ENCODE results near the gene SERPING1. TPM values are rescaled to one million over a fixed set of nuclear protein-coding genes. Genes with fewer than 3 reads are reported as not detected.

SERPING1 gene
- total and polyA plus RNA-seq, 2 donors from 2014 or later = 361 to 785 TPM

DNA sequence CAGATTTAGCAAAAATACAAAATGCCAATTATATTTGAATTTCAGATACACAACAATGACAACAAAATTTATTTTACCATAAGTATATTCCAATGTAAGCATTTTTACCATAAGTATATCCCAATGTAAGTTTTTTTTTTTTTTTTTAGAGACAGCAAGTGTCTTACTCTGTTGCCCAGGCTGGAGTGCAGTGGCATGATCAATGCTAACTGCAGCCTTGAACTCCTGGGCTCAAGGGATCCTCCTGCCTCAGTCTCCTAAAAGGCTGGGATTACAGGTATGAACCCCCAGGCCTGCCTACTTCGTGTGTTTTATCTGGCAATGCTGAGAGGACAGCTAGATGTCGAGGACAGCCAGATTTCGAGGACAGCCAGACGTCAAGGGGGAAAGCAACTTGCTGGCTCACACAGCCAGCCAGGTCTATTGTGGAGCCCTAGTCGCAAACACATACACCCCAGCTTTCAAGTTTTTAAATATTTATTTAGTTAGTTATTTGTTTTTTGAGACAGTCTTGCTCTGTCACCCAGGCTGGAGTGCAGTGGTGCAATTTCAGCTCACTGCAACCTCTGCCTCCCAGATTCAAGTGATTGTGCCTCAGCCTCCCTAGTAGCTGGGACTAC lies 1.1 kb upstream of the SERPING1 start:
- TF ChIP-seq, protein P1, sequence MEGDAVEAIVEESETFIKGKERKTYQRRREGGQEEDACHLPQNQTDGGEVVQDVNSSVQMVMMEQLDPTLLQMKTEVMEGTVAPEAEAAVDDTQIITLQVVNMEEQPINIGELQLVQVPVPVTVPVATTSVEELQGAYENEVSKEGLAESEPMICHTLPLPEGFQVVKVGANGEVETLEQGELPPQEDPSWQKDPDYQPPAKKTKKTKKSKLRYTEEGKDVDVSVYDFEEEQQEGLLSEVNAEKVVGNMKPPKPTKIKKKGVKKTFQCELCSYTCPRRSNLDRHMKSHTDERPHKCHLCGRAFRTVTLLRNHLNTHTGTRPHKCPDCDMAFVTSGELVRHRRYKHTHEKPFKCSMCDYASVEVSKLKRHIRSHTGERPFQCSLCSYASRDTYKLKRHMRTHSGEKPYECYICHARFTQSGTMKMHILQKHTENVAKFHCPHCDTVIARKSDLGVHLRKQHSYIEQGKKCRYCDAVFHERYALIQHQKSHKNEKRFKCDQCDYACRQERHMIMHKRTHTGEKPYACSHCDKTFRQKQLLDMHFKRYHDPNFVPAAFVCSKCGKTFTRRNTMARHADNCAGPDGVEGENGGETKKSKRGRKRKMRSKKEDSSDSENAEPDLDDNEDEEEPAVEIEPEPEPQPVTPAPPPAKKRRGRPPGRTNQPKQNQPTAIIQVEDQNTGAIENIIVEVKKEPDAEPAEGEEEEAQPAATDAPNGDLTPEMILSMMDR (IDR thresholded peaks at IDR 0.05; ENCODE audit: borderline replicate concordance, extremely low read depth, insufficient read depth) = no peak
- H3K27ac ChIP-seq (ENCODE audit: low read depth in 2 of 2, low read length in 2 of 2) = no peak overlapping the region
- peaks cover 0 to 6% (median 3%) of the 10 kb centered on the region in 3 donors for H3K4me1 ChIP-seq (ENCODE audit: control insufficient read depth in 2 of 3, insufficient read depth in 2 of 3, low read depth in 1 of 3, low read length in 3 of 3)
- DNase-seq (no peak), FAIRE-seq (no peak)
- H3K4me3 ChIP-seq (ENCODE audit: low read length in 3 of 3) = no peak overlapping the region
- H3K27me3 ChIP-seq (ENCODE audit: control insufficient read depth, insufficient read depth, low read length) = no peaks in the 10 kb centered on the region
- intact Hi-C loops (cut with DNase I) = no loop called here
- no peak overlapping the region for H3K9ac ChIP-seq (ENCODE audit: low read length in 3 of 3)
- H3K36me3 ChIP-seq (ENCODE audit: control insufficient read depth in 2 of 3, insufficient read depth in 3 of 3, low read length in 3 of 3) = no peaks in the 10 kb centered on the region
- H3K9me3 ChIP-seq (ENCODE audit: control insufficient read depth in 2 of 3, insufficient read depth in 1 of 3, low read length in 3 of 3) = no peaks in the 10 kb centered on the region

DNA sequence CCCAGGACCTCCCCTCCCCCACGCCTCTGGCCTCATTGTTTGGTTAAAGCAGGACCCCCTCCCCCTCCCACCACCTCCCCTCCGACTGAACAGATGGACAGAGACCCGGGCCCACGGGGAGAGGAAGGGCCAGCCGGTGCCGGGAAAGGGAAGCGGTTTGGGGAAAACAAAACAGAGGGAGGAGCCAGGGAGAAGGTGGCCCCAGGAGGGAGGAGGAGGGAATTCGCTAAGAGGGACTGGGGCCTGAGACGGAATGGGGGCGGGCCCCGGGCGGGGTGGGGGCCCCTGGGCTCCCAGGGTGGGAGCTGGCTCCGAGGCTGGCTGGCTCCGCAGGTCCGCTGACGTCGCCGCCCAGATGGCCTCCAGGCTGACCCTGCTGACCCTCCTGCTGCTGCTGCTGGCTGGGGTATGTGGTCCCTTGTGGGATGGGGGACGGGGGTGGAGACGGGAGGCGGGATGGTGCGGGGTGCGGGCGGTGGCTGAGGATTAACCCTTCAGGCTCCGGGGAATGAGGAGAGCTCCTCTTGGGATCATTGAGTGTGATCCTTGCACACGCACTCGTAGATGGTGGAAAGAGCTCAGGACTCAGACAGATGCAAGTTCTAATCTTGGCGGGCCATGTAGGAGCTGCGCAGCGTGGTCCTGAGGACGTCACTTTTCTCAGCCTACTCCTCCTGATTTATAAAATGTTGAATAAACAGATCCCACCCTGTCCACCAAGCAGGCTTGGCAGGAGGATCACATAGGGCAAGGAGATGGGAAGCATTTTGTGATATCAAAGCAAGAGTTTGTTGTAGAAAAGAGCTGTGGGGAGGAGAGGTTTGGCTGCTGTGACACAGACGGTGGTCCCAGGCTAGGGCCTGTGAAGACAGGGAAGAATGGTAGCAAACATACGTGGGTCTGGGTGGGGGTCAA lies 688 bp downstream of the SERPING1 start:
- intact Hi-C loops (cut with DNase I) = no loop called here
- peak overlapping the region; percentile 68 to 81 (median 70) for H3K4me3 ChIP-seq (ENCODE audit: low read length in 3 of 3)
- no peaks in the 10 kb centered on the region for H3K9me3 ChIP-seq (ENCODE audit: control insufficient read depth in 2 of 3, insufficient read depth in 1 of 3, low read length in 3 of 3)
- peaks cover 0 to 4% (median 0%) of the 10 kb centered on the region in 3 donors for H3K36me3 ChIP-seq (ENCODE audit: control insufficient read depth in 2 of 3, insufficient read depth in 3 of 3, low read length in 3 of 3)
- peaks cover 0 to 6% (median 3%) of the 10 kb centered on the region in 3 donors for H3K4me1 ChIP-seq (ENCODE audit: control insufficient read depth in 2 of 3, insufficient read depth in 2 of 3, low read depth in 1 of 3, low read length in 3 of 3)
- no peaks in the 10 kb centered on the region for H3K27me3 ChIP-seq (ENCODE audit: control insufficient read depth, insufficient read depth, low read length)
- FAIRE-seq (no peak), DNase-seq (peak; percentile 88 to 96 (median 93))
- TF ChIP-seq, protein P1 (IDR thresholded peaks at IDR 0.05; ENCODE audit: borderline replicate concordance, extremely low read depth, insufficient read depth) = no peak
- H3K27ac ChIP-seq (ENCODE audit: low read depth in 2 of 2, low read length in 2 of 2) = peak overlapping the region; percentile 74 to 93
- H3K9ac ChIP-seq (ENCODE audit: low read length in 3 of 3) = peak overlapping the region; percentile 46 to 68 (median 59)

DNA sequence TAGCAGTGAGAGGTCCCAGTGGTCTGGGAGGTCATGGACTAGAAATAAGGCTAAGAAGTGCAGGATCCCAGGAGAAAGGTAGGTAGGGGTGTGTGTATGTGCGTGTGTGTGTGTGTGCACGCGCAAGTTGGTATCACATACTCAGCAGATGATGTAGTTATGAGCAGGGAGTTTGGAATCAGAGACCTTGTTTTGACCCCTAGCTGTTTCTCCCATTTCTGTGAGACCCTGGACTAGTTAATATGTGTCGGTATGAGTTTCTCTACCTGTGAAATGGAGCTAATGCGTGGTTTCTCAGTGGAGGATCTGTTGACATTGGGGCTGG lies 1.3 kb downstream of the SERPING1 start:
- TF ChIP-seq, protein P1 (IDR thresholded peaks at IDR 0.05; ENCODE audit: borderline replicate concordance, extremely low read depth, insufficient read depth) = no peak
- DNase-seq (peak in 4 of 5 donors; percentile 18 to 46 (median 26)), FAIRE-seq (no peak)
- H3K27me3 ChIP-seq (ENCODE audit: control insufficient read depth, insufficient read depth, low read length) = no peaks in the 10 kb centered on the region
- H3K36me3 ChIP-seq (ENCODE audit: control insufficient read depth in 2 of 3, insufficient read depth in 3 of 3, low read length in 3 of 3) = peaks cover 0 to 4% (median 0%) of the 10 kb centered on the region in 3 donors
- peak overlapping the region; percentile 74 to 93 for H3K27ac ChIP-seq (ENCODE audit: low read depth in 2 of 2, low read length in 2 of 2)
- H3K9me3 ChIP-seq (ENCODE audit: control insufficient read depth in 2 of 3, insufficient read depth in 1 of 3, low read length in 3 of 3) = no peaks in the 10 kb centered on the region
- peak overlapping the region in 2 of 3 donors; percentile 53 to 59 for H3K9ac ChIP-seq (ENCODE audit: low read length in 3 of 3)
- peaks cover 0 to 6% (median 3%) of the 10 kb centered on the region in 3 donors for H3K4me1 ChIP-seq (ENCODE audit: control insufficient read depth in 2 of 3, insufficient read depth in 2 of 3, low read depth in 1 of 3, low read length in 3 of 3)
- peak overlapping the region; percentile 68 to 81 (median 70) for H3K4me3 ChIP-seq (ENCODE audit: low read length in 3 of 3)
- intact Hi-C loops (cut with DNase I) = no loop called here
